Nephron (organoid): ENCODE data around the gene AR.
A peak's percentile ranks its signal among the peaks of the same experiment; 100 is the strongest.

Experiments
- H3K27ac Mint-ChIP-seq, 3 experiments: 2 replicates each; pipeline ENCODE4 v1.8.0; 2020; ENCODE audit warnings: mixed read lengths in 3 of 3, mild to moderate bottlenecking in 2 of 3, moderate library complexity in 1 of 3
- H3K27me3 Mint-ChIP-seq: 2 replicates; pipeline ENCODE4 v1.8.0; 2021; ENCODE audit warnings: low read depth, mild to moderate bottlenecking, moderate library complexity, mixed read lengths
- H3K36me3 Mint-ChIP-seq: 2 replicates; pipeline ENCODE4 v1.8.0; 2020; ENCODE audit warnings: low read depth, mixed read lengths
- H3K4me1 Mint-ChIP-seq: 2 replicates; pipeline ENCODE4 v1.8.0; 2020; ENCODE audit warnings: mixed read lengths
- H3K4me3 Mint-ChIP-seq, 3 experiments: 2 replicates each; pipeline ENCODE4 v1.8.0; 2020; ENCODE audit warnings: mild to moderate bottlenecking in 3 of 3, mixed read lengths in 3 of 3, moderate library complexity in 2 of 3
- H3K9me3 Mint-ChIP-seq: 2 replicates; pipeline ENCODE4 v1.8.0; 2020; ENCODE audit warnings: mixed read lengths
- CTCF ChIP-seq, 3 experiments: fragments of 200-600 bp; sonication (generic); IDR thresholded peaks; one replicate each; pipeline ENCODE4 v1.5.0; 2021; ENCODE audit warnings: antibody characterized with exemption in 3 of 3; ENCODE audit not compliant: unreplicated experiment in 3 of 3

AR gene

GRCh38 chrX:67523002-67523681 is 20.7 kb upstream of the AR start:
- Mint-ChIP-seq H3K36me3 (no peaks in the 10 kb centered on the region), H3K4me3 (no peak overlapping the region), H3K27ac (peak overlapping the region in 2 of 3 experiments; percentile 28 to 59), H3K27me3 (no peaks in the 10 kb centered on the region), H3K4me1 (peaks cover 10% of the 10 kb centered on the region), H3K9me3 (peaks cover 13% of the 10 kb centered on the region)
- TF ChIP-seq CTCF (IDR thresholded peaks at IDR 0.05; ENCODE audit: unreplicated experiment in 3 of 3) = no peak

- Mint-ChIP-seq H3K36me3 (no peaks in the 10 kb centered on the region), H3K27me3 (no peaks in the 10 kb centered on the region), H3K27ac (peak overlapping the region in 2 of 3 experiments; percentile 59 to 81), H3K4me3 (no peak overlapping the region), H3K9me3 (peaks cover 13% of the 10 kb centered on the region), H3K4me1 (peaks cover 10% of the 10 kb centered on the region)
- TF ChIP-seq CTCF (IDR thresholded peaks at IDR 0.05; ENCODE audit: unreplicated experiment in 3 of 3) = no peak
Measured at GRCh38 chrX:67523932-67524331, 19.9 kb upstream of the AR start.

GRCh38 chrX:67524428-67524827 is 19.4 kb upstream of the AR start:
- Mint-ChIP-seq H3K36me3 (no peaks in the 10 kb centered on the region), H3K4me1 (peaks cover 10% of the 10 kb centered on the region), H3K9me3 (peaks cover 13% of the 10 kb centered on the region), H3K27me3 (no peaks in the 10 kb centered on the region), H3K4me3 (no peak overlapping the region), H3K27ac (peak overlapping the region in 2 of 3 experiments; percentile 59 to 78)
- no peak for TF ChIP-seq CTCF (IDR thresholded peaks at IDR 0.05; ENCODE audit: unreplicated experiment in 3 of 3)

- H3K9me3 Mint-ChIP-seq = peaks cover 9% of the 10 kb centered on the region
- H3K27me3 Mint-ChIP-seq = no peaks in the 10 kb centered on the region
- no peak overlapping the region for H3K4me3 Mint-ChIP-seq
- peak overlapping the region in 1 of 3 experiments; percentile 59 for H3K27ac Mint-ChIP-seq
- H3K36me3 Mint-ChIP-seq = no peaks in the 10 kb centered on the region
- no peak for TF ChIP-seq CTCF (IDR thresholded peaks at IDR 0.05; ENCODE audit: unreplicated experiment in 3 of 3)
- H3K4me1 Mint-ChIP-seq = peaks cover 10% of the 10 kb centered on the region
Measured at GRCh38 chrX:67524950-67525691, 18.7 kb upstream of the AR start.

GRCh38 chrX:67536564-67536963 is 7.3 kb upstream of the AR start:
- Mint-ChIP-seq H3K9me3 (peaks cover 8% of the 10 kb centered on the region), H3K36me3 (no peaks in the 10 kb centered on the region), H3K4me3 (no peak overlapping the region), H3K27ac (no peak overlapping the region), H3K27me3 (no peaks in the 10 kb centered on the region), H3K4me1 (no peaks in the 10 kb centered on the region)
- no peak for TF ChIP-seq CTCF (IDR thresholded peaks at IDR 0.05; ENCODE audit: unreplicated experiment in 3 of 3)
